Smooth muscle cell (in vitro differentiated cells): ENCODE measurements around the gene TMEM126B. TPM values are rescaled to one million over a fixed set of nuclear protein-coding genes. Genes with fewer than 3 reads are reported as not detected.

Experiments
- DNase-seq: peaks from one replicate; lab custom pipeline; 2025; ENCODE audit not compliant: unreplicated experiment; lab: John Stamatoyannopoulos, UW
- H2AFZ ChIP-seq: fragments of 200-600 bp; sonication (generic); 2 replicates; pipeline ENCODE4 v1.6.0; 2016; ENCODE audit warnings: antibody characterized with exemption, low read depth, mild to moderate bottlenecking
- H3F3A ChIP-seq: fragments of 200-600 bp; sonication (generic); 2 replicates; pipeline ENCODE4 v1.6.0; 2017; ENCODE audit warnings: antibody characterized with exemption, low read depth
- H3K27ac ChIP-seq: fragments of 200-600 bp; sonication (generic); 2 replicates; pipeline ENCODE4 v1.5.1; 2016; ENCODE audit warnings: low read depth, mild to moderate bottlenecking
- H3K27me3 ChIP-seq: fragments of 200-600 bp; sonication (generic); 2 replicates; pipeline ENCODE4 v1.6.1; 2016; ENCODE audit warnings: low read depth, mild to moderate bottlenecking
- H3K36me3 ChIP-seq: fragments of 200-600 bp; sonication (generic); 2 replicates; pipeline ENCODE4 v1.5.1; 2016; ENCODE audit warnings: low read depth
- H3K4me1 ChIP-seq: fragments of 200-600 bp; sonication (generic); 2 replicates; pipeline ENCODE4 v1.5.1; 2016; ENCODE audit warnings: low read depth
- H3K4me2 ChIP-seq: fragments of 200-600 bp; sonication (generic); 2 replicates; pipeline ENCODE4 v1.6.0; 2016; ENCODE audit warnings: mild to moderate bottlenecking
- H3K4me3 ChIP-seq: fragments of 200-600 bp; sonication (generic); 2 replicates; pipeline ENCODE4 v1.5.1; 2016; ENCODE audit warnings: mild to moderate bottlenecking
- H3K79me2 ChIP-seq: fragments of 200-600 bp; sonication (generic); 2 replicates; pipeline ENCODE4 v1.6.0; 2016; ENCODE audit warnings: low read depth, mild to moderate bottlenecking
- H3K9ac ChIP-seq: fragments of 200-600 bp; sonication (generic); 2 replicates; pipeline ENCODE4 v1.6.0; 2016; ENCODE audit warnings: low read depth
- H3K9me3 ChIP-seq: fragments of 200-600 bp; sonication (generic); replicated peaks from 2 replicates; pipeline ENCODE4 v1.5.1; 2016; ENCODE audit warnings: low read depth
- H4K20me1 ChIP-seq: fragments of 200-600 bp; sonication (generic); 2 replicates; pipeline ENCODE4 v1.6.0; 2016; ENCODE audit warnings: low read depth
- WGBS: methylation state at CpG from one replicate; pipeline ENCODE4 v1.1.7; 2016; ENCODE audit warnings: low lambda C conversion rate; 5-methylcytosine and 5-hydroxymethylcytosine counted together
- polyA plus RNA-seq: library from polyadenylated mRNA; unstranded; fragments of >200 nt; fragmentation: Nextera tagmentation; extraction: Ambion mirVana; gene quantifications from 2 replicates; pipeline ENCODE4 v1.2.1, GENCODE V29; 2016
- total RNA-seq: library from RNA; depleted of rRNA; stranded (reverse); fragments of >200 nt; gene quantifications from 2 replicates; pipeline ENCODE4 v1.2.3, GENCODE V29; 2014
- TF ChIP-seq, protein P1 (sequence below): fragments of 200-600 bp; sonication (generic); IDR thresholded peaks from 2 replicates; pipeline ENCODE4 v1.5.1; 2017; ENCODE audit warnings: borderline replicate concordance, mild to moderate bottlenecking, antibody characterized with exemption; ENCODE audit not compliant: insufficient read depth, poor library complexity, severe bottlenecking

The TMEM126B gene
- total and polyA plus RNA-seq, 2 experiments from 2014 or later: 49.7 to 76.8 TPM

DNA sequence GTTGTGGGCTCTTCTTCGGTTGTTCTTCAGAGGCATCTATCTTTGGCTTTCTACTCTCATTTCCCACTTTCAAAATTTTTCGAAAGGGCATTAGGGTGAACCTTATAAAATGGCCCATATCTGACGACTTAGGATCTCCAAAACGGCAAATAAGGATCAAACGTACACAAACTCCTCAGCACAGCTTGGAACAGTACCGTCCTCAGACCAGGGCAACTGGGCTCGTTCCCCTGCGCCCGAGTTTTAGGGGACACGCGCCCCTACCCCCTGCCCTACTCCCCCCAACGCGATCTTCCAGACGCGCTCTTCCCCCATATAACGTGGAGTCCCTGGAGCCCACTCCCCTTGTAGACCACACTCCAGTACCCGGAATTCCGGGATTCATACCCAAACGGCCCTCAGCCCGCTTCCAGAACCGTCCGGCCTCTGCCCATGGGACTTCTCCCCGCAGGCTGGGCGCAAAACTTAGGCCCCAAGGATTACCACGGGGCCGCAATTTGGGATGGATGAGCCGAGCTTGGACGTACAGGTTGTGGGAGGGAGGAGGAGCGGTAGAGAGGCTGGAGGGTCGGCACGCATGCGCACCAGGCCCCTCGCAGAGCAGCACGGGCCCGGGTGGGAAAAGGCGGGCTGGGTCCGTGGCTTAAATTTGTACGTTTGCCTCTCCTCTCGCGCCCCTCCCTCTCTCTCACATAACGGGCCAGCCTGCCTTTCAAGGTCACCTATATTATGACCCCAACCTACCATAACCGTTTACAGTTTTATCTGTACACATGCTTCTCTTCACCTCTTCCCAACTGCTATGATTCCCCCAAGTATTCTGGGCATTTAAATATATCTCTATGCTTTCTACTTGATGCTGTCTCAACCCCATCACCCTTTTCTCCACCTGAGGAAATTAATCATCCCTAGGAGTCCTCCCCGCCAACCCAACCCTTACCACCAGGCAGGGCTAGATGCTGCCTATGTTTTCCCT lies 54.2 kb downstream of the TMEM126B start:
- peaks cover 10% of the 10 kb centered on the region for H3K4me1 ChIP-seq
- H2AFZ ChIP-seq: no peak overlapping the region
- no peak overlapping the region for H3K9ac ChIP-seq
- no peaks in the 10 kb centered on the region for H3K79me2 ChIP-seq
- TF ChIP-seq, protein P1, sequence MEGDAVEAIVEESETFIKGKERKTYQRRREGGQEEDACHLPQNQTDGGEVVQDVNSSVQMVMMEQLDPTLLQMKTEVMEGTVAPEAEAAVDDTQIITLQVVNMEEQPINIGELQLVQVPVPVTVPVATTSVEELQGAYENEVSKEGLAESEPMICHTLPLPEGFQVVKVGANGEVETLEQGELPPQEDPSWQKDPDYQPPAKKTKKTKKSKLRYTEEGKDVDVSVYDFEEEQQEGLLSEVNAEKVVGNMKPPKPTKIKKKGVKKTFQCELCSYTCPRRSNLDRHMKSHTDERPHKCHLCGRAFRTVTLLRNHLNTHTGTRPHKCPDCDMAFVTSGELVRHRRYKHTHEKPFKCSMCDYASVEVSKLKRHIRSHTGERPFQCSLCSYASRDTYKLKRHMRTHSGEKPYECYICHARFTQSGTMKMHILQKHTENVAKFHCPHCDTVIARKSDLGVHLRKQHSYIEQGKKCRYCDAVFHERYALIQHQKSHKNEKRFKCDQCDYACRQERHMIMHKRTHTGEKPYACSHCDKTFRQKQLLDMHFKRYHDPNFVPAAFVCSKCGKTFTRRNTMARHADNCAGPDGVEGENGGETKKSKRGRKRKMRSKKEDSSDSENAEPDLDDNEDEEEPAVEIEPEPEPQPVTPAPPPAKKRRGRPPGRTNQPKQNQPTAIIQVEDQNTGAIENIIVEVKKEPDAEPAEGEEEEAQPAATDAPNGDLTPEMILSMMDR: no peak
- DNase-seq: no peak
- H3K4me2 ChIP-seq: no peak overlapping the region
- no peaks in the 10 kb centered on the region for H3K9me3 ChIP-seq
- no peaks in the 10 kb centered on the region for H3K36me3 ChIP-seq
- H3K27me3 ChIP-seq: no peaks in the 10 kb centered on the region
- no peak overlapping the region for H3K27ac ChIP-seq
- no peak overlapping the region for H3K4me3 ChIP-seq
- H3F3A ChIP-seq: no peaks in the 10 kb centered on the region
- WGBS: 97% methylated on average over 38 of the region's 43 CpGs
- no peaks in the 10 kb centered on the region for H4K20me1 ChIP-seq

DNA sequence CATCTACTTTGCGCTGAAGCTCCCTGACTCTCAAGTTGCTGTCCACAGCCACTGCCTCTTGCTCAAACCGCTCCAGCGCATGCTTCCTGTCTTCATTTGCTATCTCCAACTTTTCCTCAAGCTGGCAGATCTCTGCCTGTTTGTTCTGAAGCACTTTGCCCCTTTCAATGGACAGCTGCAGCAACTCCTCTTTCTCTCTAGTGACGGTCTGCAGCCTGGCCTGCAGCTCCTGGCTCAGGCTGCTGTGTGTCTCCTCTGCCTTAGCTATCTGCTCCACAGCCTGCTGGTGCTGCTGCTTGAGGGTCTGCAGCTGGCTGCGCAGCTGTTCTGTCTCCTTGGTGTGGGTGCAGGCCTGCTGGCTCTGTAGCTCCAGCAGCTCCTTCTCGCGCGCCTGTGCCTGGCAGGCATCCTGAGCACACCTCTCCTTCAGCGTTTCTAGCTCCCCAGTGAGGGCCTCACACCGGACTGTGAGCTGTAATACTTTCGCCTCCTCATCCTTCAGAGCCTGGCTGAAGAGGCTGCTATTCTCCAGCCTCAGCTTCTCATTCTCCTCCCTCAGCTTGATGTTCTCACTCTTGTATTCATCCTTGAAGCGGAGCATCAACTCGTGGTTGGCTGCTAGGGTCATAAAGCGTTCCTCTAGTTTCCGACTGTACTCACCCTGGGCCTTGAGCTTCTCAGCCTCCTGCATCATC lies 56.9 kb downstream of the TMEM126B start:
- Histone ChIP-seq H3F3A (no peaks in the 10 kb centered on the region), H4K20me1 (no peaks in the 10 kb centered on the region), H3K27me3 (no peaks in the 10 kb centered on the region), H3K9me3 (no peaks in the 10 kb centered on the region), H3K4me2 (no peak overlapping the region), H3K79me2 (no peaks in the 10 kb centered on the region), H3K27ac (no peak overlapping the region), H3K9ac (no peak overlapping the region), H2AFZ (no peak overlapping the region), H3K4me1 (no peaks in the 10 kb centered on the region), H3K4me3 (no peak overlapping the region), H3K36me3 (no peaks in the 10 kb centered on the region)
- no peak for DNase-seq
- TF ChIP-seq, protein P1: no peak
- 90% methylated on average over 15 of the region's 15 CpGs for WGBS

DNA sequence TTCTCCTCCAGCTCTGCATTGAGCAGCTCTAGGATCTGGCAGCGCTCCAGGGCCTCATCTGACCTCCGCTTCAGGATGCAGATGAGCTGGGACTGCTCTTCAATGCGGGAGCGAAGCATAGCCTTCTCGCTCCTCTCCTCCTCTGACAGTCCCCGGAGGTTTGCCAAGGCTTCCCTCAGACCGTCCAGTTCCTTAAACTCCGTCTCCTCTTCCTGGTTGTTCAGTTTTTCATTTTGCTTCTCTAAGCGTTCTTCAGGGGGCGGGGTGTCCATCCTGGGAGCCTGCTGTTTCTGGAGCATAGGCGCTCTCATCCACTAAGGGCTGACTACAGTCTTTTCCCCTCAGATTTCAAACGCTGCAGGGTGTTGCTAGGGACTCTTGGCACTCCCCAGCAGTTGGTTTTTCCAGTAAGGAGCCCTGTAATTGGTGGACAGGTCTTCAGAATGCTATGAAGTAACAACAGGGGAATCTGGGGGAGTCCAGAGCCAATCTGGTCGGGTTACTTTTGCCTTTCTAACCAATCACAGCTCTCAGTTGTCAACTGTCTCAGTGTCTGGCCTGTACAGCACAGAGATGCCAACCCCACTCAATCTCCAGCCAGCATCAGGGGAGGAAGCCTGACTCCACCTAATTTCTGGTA lies 57.5 kb downstream of the TMEM126B start, which contains the start of gene CCDC89:
TSS of gene CCDC89 (minus strand) at position 376 of the 640 bp plus-strand sequence. CDS start at position 311, 65 bp downstream.
- 92% methylated on average over 13 of the region's 13 CpGs for WGBS
- H3K4me3 ChIP-seq: no peak within 1 kb of the TSS
- no peak within 1 kb of the TSS for H3K9ac ChIP-seq
- TF ChIP-seq, protein P1: no peak
- H3K27me3 ChIP-seq: no peaks in the 10 kb centered on the region
- no peaks in the 10 kb centered on the region for H3K36me3 ChIP-seq
- H3K9me3 ChIP-seq: no peaks in the 10 kb centered on the region
- no peak for DNase-seq
- no peak within 1 kb of the TSS for H3K27ac ChIP-seq
- H3K4me1 ChIP-seq: no peaks in the 10 kb centered on the region
- no peaks in the 10 kb centered on the region for H3F3A ChIP-seq
- no peaks in the 10 kb centered on the region for H3K79me2 ChIP-seq
- no peak within 1 kb of the TSS for H2AFZ ChIP-seq
- no peaks in the 10 kb centered on the region for H4K20me1 ChIP-seq
- no peak within 1 kb of the TSS for H3K4me2 ChIP-seq

Other genes with a start within 250 kb of the TMEM126B start
- gene DLG2, start 1.2 kb upstream of the TMEM126B start, total RNA-seq: 1.1 and 5.8 TPM in 2 replicates
- 0.74 and 2.0 TPM in 2 replicates for gene DLG2, start 1.2 kb upstream of the TMEM126B start, polyA plus RNA-seq
- gene TMEM126A, start 19.4 kb downstream of the TMEM126B start, total RNA-seq: 43.6 and 69.1 TPM in 2 replicates
- 53.4 and 62.6 TPM in 2 replicates for gene TMEM126A, start 19.4 kb downstream of the TMEM126B start, polyA plus RNA-seq
- gene CREBZF, start 36.5 kb downstream of the TMEM126B start, total RNA-seq: 33.9 and 44.3 TPM in 2 replicates
- 25.1 and 31.1 TPM in 2 replicates for gene CREBZF, start 36.5 kb downstream of the TMEM126B start, polyA plus RNA-seq
- 0.13 TPM in 1 of 2 replicates, not detected in the other for gene CCDC89, start 57.6 kb downstream of the TMEM126B start, total RNA-seq
- gene CCDC89, start 57.6 kb downstream of the TMEM126B start, polyA plus RNA-seq: not detected in 2 replicates
- 50.7 and 73.0 TPM in 2 replicates for gene SYTL2, start 182.5 kb downstream of the TMEM126B start, total RNA-seq
- gene SYTL2, start 182.5 kb downstream of the TMEM126B start, polyA plus RNA-seq: 7.2 and 10.4 TPM in 2 replicates
- not detected in 2 replicates for gene CCDC83, start 226.8 kb downstream of the TMEM126B start, total RNA-seq
- gene CCDC83, start 226.8 kb downstream of the TMEM126B start, polyA plus RNA-seq: 0.28 TPM in 1 of 2 replicates, not detected in the other